Measurements from ENCODE around the gene CNTLN. TPM values are rescaled to one million over a fixed set of nuclear protein-coding genes. Genes with fewer than 3 reads are reported as not detected.
A peak's percentile ranks its signal among the peaks of the same experiment; 100 is the strongest.
"Not testable (repeated sequence)": the region's sequence is repeated elsewhere in the genome, so short reads cannot be mapped to it uniquely, and the experiment has no call there.

Gene CNTLN
- total RNA-seq, 1 donor from 2014 or later = 7.8 TPM

DNA sequence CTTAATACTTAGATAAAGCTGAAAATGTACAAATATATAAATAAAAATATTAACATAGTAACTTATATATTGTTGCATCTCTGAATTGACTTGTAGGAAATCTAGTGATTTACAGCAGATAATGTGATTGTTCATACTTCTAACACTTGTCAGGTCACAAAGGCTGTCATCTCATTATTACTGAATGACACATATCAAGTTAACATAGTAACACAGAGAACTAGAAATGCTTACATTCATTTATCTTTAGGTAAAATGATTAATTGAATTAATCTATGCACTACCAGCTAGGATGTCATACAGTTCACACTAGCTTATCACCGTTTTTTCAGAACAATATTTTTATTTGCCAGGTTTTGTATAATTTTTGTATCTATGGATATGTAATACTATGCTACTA lies 254.2 kb downstream of the CNTLN start:
- Mint-ChIP-seq H3K4me1 (ENCODE audit: low read depth) (no peaks in the 10 kb centered on the region), H3K4me3 (ENCODE audit: unreplicated experiment) (no peak overlapping the region), H3K27me3 (ENCODE audit: low read depth) (no peaks in the 10 kb centered on the region), H3K36me3 (ENCODE audit: low read depth) (no peaks in the 10 kb centered on the region), H3K27ac (ENCODE audit: unreplicated experiment) (no peak overlapping the region), H3K9me3 (ENCODE audit: low read depth) (no peaks in the 10 kb centered on the region)
- TF ChIP-seq, protein P1, sequence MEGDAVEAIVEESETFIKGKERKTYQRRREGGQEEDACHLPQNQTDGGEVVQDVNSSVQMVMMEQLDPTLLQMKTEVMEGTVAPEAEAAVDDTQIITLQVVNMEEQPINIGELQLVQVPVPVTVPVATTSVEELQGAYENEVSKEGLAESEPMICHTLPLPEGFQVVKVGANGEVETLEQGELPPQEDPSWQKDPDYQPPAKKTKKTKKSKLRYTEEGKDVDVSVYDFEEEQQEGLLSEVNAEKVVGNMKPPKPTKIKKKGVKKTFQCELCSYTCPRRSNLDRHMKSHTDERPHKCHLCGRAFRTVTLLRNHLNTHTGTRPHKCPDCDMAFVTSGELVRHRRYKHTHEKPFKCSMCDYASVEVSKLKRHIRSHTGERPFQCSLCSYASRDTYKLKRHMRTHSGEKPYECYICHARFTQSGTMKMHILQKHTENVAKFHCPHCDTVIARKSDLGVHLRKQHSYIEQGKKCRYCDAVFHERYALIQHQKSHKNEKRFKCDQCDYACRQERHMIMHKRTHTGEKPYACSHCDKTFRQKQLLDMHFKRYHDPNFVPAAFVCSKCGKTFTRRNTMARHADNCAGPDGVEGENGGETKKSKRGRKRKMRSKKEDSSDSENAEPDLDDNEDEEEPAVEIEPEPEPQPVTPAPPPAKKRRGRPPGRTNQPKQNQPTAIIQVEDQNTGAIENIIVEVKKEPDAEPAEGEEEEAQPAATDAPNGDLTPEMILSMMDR (IDR thresholded peaks at IDR 0.05) = no peak
- no peak for DNase-seq (ENCODE audit: low spot score)

DNA sequence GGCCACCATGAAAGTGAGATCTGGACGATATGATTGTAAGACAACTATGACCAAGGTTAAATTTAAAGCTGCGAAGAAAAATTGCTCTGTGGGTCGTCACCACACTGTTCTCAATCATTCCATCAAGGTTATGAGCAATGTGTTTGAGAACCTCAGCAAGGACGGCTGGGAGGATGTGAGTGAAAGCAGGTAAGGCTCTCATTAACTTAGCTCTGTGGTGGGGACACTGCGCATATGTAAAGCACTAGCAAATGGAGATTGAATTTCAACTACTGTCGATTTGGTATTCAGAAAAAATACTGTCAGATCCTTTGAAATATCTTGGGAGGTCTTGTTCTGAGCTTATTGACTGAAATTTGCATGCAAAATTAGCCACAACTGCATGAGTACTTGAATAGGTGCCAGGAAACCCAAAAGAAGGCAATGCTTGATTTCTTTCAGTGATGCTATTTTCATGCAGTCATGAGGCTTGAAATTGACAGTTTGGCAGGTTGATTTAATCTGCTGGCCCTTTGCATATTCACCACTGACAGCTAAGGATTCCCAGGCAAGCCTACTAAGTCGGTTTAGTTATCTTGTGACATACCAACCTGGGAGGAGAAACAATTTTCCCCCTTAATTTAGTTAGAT lies 260.2 kb downstream of the CNTLN start:
- Mint-ChIP-seq H3K27me3 (ENCODE audit: low read depth) (no peaks in the 10 kb centered on the region), H3K4me3 (ENCODE audit: unreplicated experiment) (no peak overlapping the region), H3K9me3 (ENCODE audit: low read depth) (no peaks in the 10 kb centered on the region), H3K36me3 (ENCODE audit: low read depth) (peaks cover 5% of the 10 kb centered on the region), H3K27ac (ENCODE audit: unreplicated experiment) (no peak overlapping the region), H3K4me1 (ENCODE audit: low read depth) (no peaks in the 10 kb centered on the region)
- TF ChIP-seq, protein P1 (IDR thresholded peaks at IDR 0.05) = no peak
- no peak for DNase-seq (ENCODE audit: low spot score)

DNA sequence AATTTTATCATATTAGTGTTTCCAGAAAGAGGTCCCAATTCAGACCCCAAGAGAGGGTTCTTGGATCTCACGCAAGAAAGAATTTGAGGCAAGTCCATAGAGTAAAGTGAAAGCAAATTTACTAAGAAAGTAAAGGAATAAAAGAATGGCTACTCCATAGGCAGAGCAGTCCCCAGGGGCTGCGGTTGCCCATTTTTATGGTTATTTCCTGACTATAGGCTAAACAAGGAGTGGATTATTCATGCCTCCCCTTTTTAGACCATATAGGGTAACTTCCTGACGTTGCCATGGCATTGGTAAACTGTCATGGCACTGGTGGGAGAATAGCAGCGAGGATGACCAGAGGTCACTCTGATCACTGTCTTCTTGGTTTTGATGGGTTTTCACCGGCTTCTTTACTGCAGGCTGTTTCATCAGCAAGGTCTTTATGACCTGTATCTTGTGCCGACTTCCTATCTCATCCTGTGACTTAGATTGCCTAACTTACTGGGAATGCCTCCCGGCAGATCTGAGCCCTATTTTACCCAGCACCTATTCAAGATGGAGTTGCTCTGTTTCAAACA lies 262.4 kb downstream of the CNTLN start:
- H3K27me3 Mint-ChIP-seq (ENCODE audit: low read depth); H3K4me3 Mint-ChIP-seq (ENCODE audit: unreplicated experiment); H3K27ac Mint-ChIP-seq (ENCODE audit: unreplicated experiment); H3K4me1 Mint-ChIP-seq (ENCODE audit: low read depth); H3K36me3 Mint-ChIP-seq (ENCODE audit: low read depth); H3K9me3 Mint-ChIP-seq (ENCODE audit: low read depth); DNase-seq (ENCODE audit: low spot score): not testable (repeated sequence)

DNA sequence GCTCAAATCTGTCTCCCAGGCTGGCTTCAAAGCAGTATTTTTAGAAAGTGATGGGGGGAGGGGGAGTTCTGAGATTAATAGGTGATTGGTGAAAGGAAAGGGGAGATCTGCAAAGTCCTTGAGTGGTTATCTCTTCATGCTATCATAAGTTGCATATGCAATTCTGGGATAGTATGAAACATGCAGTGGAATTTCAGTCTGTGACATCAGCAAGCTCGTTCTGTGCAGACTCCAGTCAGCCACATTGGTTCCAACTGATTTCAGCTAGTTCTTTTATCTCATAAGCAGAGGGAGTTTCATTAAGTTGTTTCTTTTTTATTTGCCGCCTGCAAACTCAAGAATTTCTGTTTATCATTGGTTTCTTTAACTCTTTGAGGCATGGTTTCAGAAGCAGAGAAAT lies 263.5 kb downstream of the CNTLN start:
- H3K27me3 Mint-ChIP-seq (ENCODE audit: low read depth) = no peaks in the 10 kb centered on the region
- DNase-seq (ENCODE audit: low spot score) = no peak
- peaks cover 8% of the 10 kb centered on the region for H3K36me3 Mint-ChIP-seq (ENCODE audit: low read depth)
- H3K27ac Mint-ChIP-seq (ENCODE audit: unreplicated experiment) = no peak overlapping the region
- no peaks in the 10 kb centered on the region for H3K9me3 Mint-ChIP-seq (ENCODE audit: low read depth)
- TF ChIP-seq, protein P1 (IDR thresholded peaks at IDR 0.05) = no peak
- no peak overlapping the region for H3K4me3 Mint-ChIP-seq (ENCODE audit: unreplicated experiment)
- H3K4me1 Mint-ChIP-seq (ENCODE audit: low read depth) = no peaks in the 10 kb centered on the region

DNA sequence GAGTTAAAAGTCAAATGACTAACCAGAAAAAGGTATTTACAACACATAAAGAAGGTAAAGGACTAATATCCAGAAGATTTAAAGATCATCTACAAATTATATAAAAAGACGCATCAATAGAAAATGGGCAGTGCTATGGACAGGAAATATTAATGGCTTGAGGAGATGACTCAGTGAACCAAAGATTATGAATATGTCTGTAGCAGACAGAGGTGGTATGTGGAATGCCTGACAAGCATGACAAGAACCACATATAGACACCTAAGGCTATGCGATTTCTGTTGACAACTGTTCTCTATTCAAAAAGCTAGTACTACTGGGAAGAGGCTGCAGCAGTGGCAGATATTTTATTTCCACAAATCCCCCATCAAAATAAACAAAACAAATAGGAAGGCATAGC lies 267.0 kb downstream of the CNTLN start:
- TF ChIP-seq, protein P1 (IDR thresholded peaks at IDR 0.05) = no peak
- Mint-ChIP-seq H3K9me3 (ENCODE audit: low read depth) (no peaks in the 10 kb centered on the region), H3K36me3 (ENCODE audit: low read depth) (peaks cover 6% of the 10 kb centered on the region), H3K4me3 (ENCODE audit: unreplicated experiment) (no peak overlapping the region), H3K27me3 (ENCODE audit: low read depth) (no peaks in the 10 kb centered on the region), H3K4me1 (ENCODE audit: low read depth) (no peaks in the 10 kb centered on the region), H3K27ac (ENCODE audit: unreplicated experiment) (no peak overlapping the region)
- no peak for DNase-seq (ENCODE audit: low spot score)

DNA sequence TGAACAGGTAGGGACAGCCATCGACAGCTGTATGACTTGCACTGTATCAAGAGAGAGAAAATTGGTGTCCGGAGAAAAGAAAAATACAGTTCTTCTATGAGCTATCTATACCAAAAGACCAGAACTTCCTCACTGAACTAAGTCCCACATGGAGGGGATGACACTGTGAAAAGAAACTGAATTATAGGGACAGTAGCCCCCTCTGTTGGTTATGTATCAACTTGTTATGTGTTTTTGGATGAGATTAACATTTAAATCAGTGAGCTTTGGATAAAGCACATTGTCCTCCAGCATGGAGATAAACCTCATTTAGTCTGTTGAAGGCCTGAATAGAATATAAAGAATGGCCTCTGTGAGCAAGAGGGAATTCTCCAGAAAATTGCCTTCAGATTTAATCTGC lies 267.5 kb downstream of the CNTLN start:
- H3K27me3 Mint-ChIP-seq (ENCODE audit: low read depth) = no peaks in the 10 kb centered on the region
- no peaks in the 10 kb centered on the region for H3K9me3 Mint-ChIP-seq (ENCODE audit: low read depth)
- H3K27ac Mint-ChIP-seq (ENCODE audit: unreplicated experiment) = no peak overlapping the region
- H3K4me1 Mint-ChIP-seq (ENCODE audit: low read depth) = no peaks in the 10 kb centered on the region
- TF ChIP-seq, protein P1 (IDR thresholded peaks at IDR 0.05) = peak; percentile 57
- no peak overlapping the region for H3K4me3 Mint-ChIP-seq (ENCODE audit: unreplicated experiment)
- DNase-seq (ENCODE audit: low spot score) = no peak
- H3K36me3 Mint-ChIP-seq (ENCODE audit: low read depth) = peaks cover 6% of the 10 kb centered on the region
